Effector memory CD4-positive, alpha-beta T cell (primary cell): ENCODE results near the gene RARA.

Experiments
- DNase-seq, 3 donors: peaks; one replicate each; pipeline ENCODE4 v3.0.0-alpha.2; 2020
- H3K27ac ChIP-seq: 2 replicates; pipeline ENCODE4 v1.7.0; 2013; ENCODE audit warnings: mild to moderate bottlenecking, low read length, moderate library complexity; ENCODE audit not compliant: insufficient read depth, poor library complexity, severe bottlenecking
- H3K27me3 ChIP-seq: replicated peaks from 2 replicates; pipeline ENCODE4 v1.7.0; 2013; ENCODE audit warnings: mild to moderate bottlenecking, low read length; ENCODE audit not compliant: insufficient read depth, control insufficient read depth, poor library complexity, severe bottlenecking
- H3K36me3 ChIP-seq: 2 replicates; pipeline ENCODE4 v1.7.0; 2013; ENCODE audit warnings: mild to moderate bottlenecking, low read length, moderate library complexity; ENCODE audit not compliant: control insufficient read depth, insufficient read depth
- H3K4me1 ChIP-seq: 2 replicates; pipeline ENCODE4 v1.7.0; 2013; ENCODE audit warnings: low read length, mild to moderate bottlenecking; ENCODE audit not compliant: control insufficient read depth, insufficient read depth, poor library complexity, severe bottlenecking
- H3K4me3 ChIP-seq: 2 replicates; pipeline ENCODE4 v1.7.0; 2013; ENCODE audit warnings: low read length, low read depth, mild to moderate bottlenecking; ENCODE audit not compliant: insufficient read depth, poor library complexity, severe bottlenecking
- H3K9me3 ChIP-seq: 2 replicates; pipeline ENCODE4 v1.7.0; 2013; ENCODE audit warnings: mild to moderate bottlenecking, low read length, moderate library complexity; ENCODE audit not compliant: control insufficient read depth

Gene RARA

GRCh38 chr17:40358323-40359038 is 49.5 kb downstream of the RARA start:
- DNase-seq = peak; percentile 71 to 82 (median 78)

GRCh38 chr17:40360091-40360490 is 51.1 kb downstream of the RARA start:
- H3K27me3 ChIP-seq = no peaks in the 10 kb centered on the region
- H3K4me1 ChIP-seq = peaks cover 4% of the 10 kb centered on the region
- no peak overlapping the region for H3K27ac ChIP-seq
- no peak for DNase-seq
- H3K36me3 ChIP-seq = peaks cover 15% of the 10 kb centered on the region
- no peak overlapping the region for H3K4me3 ChIP-seq
- no peaks in the 10 kb centered on the region for H3K9me3 ChIP-seq

More at GRCh38 chr17:40358323-40359038, 49.5 kb downstream of the RARA start:
- no peaks in the 10 kb centered on the region for H3K9me3 ChIP-seq
- H3K36me3 ChIP-seq = peaks cover 29% of the 10 kb centered on the region
- no peak overlapping the region for H3K4me3 ChIP-seq
- H3K27me3 ChIP-seq = no peaks in the 10 kb centered on the region
- H3K27ac ChIP-seq = no peak overlapping the region
- peaks cover 4% of the 10 kb centered on the region for H3K4me1 ChIP-seq

- no peak overlapping the region for H3K27ac ChIP-seq
- H3K4me1 ChIP-seq = peaks cover 4% of the 10 kb centered on the region
- no peak for DNase-seq
- H3K36me3 ChIP-seq = peaks cover 3% of the 10 kb centered on the region
- no peaks in the 10 kb centered on the region for H3K9me3 ChIP-seq
- H3K4me3 ChIP-seq = no peak overlapping the region
- no peaks in the 10 kb centered on the region for H3K27me3 ChIP-seq
These were observed 52.3 kb downstream of the RARA start for GRCh38 chr17:40361063-40361924.

- no peaks in the 10 kb centered on the region for H3K36me3 ChIP-seq
- DNase-seq = no peak
- no peak overlapping the region for H3K27ac ChIP-seq
- no peaks in the 10 kb centered on the region for H3K27me3 ChIP-seq
- H3K4me1 ChIP-seq = peaks cover 4% of the 10 kb centered on the region
- no peak overlapping the region for H3K4me3 ChIP-seq
- no peaks in the 10 kb centered on the region for H3K9me3 ChIP-seq
These were observed 53.1 kb downstream of the RARA start for GRCh38 chr17:40361925-40362695.

GRCh38 chr17:40362696-40363110 is 53.7 kb downstream of the RARA start:
- no peak overlapping the region for H3K27ac ChIP-seq
- peak overlapping the region; percentile 39 for H3K4me3 ChIP-seq
- H3K27me3 ChIP-seq = no peaks in the 10 kb centered on the region
- H3K4me1 ChIP-seq = peaks cover 4% of the 10 kb centered on the region
- H3K36me3 ChIP-seq = no peaks in the 10 kb centered on the region
- DNase-seq = peak in 2 of 3 donors; percentile 53 to 57
- no peaks in the 10 kb centered on the region for H3K9me3 ChIP-seq

- Histone ChIP-seq H3K36me3 (no peaks in the 10 kb centered on the region), H3K4me3 (peak overlapping the region; percentile 39), H3K27ac (no peak overlapping the region), H3K9me3 (no peaks in the 10 kb centered on the region), H3K4me1 (peaks cover 4% of the 10 kb centered on the region), H3K27me3 (no peaks in the 10 kb centered on the region)
- DNase-seq = no peak
These were observed 54.3 kb downstream of the RARA start for GRCh38 chr17:40363111-40363827.

GRCh38 chr17:40364121-40364861 is 55.3 kb downstream of the RARA start, which contains the start of gene GJD3:
Gene GJD3 (minus strand): TSS chr17:40364737. CDS start chr17:40363815, 922 bp downstream.
- DNase-seq = no peak
- H3K27ac ChIP-seq = no peak within 1 kb of the TSS
- no peaks in the 10 kb centered on the region for H3K9me3 ChIP-seq
- no peaks in the 10 kb centered on the region for H3K27me3 ChIP-seq
- H3K4me1 ChIP-seq = peaks cover 4% of the 10 kb centered on the region
- H3K4me3 ChIP-seq = peak within 1 kb of the TSS; percentile 25
- no peaks in the 10 kb centered on the region for H3K36me3 ChIP-seq

- H3K36me3 ChIP-seq = no peaks in the 10 kb centered on the region
- no peak overlapping the region for H3K27ac ChIP-seq
- H3K9me3 ChIP-seq = no peaks in the 10 kb centered on the region
- no peak overlapping the region for H3K4me3 ChIP-seq
- H3K4me1 ChIP-seq = peaks cover 4% of the 10 kb centered on the region
- H3K27me3 ChIP-seq = no peaks in the 10 kb centered on the region
- DNase-seq = no peak
These were observed 55.9 kb downstream of the RARA start for GRCh38 chr17:40364906-40365305.
